H9 (cell line): ENCODE measurements around the gene DSTYK. TPM values are rescaled to one million over a fixed set of nuclear protein-coding genes. Genes with fewer than 3 reads are reported as not detected.
A peak's percentile ranks its signal among the peaks of the same experiment; 100 is the strongest.

Source experiments
- DNase-seq: peaks from one replicate; pipeline ENCODE4 v3.0.0-alpha.2; 2017
- H2AFZ ChIP-seq: one replicate; pipeline ENCODE4 v1.6.1; 2013; ENCODE audit warnings: mild to moderate bottlenecking, low read length, control low read depth, moderate library complexity
- H2AK5ac ChIP-seq: 2 replicates; pipeline ENCODE4 v1.6.1; 2013; ENCODE audit warnings: low read length, control low read depth, mixed read lengths; ENCODE audit not compliant: insufficient read length
- H2BK120ac ChIP-seq: one replicate; pipeline ENCODE4 v1.6.1; 2013; ENCODE audit warnings: low read depth, mild to moderate bottlenecking, low read length, control low read depth, inconsistent platforms; ENCODE audit not compliant: poor library complexity, severe bottlenecking
- H2BK12ac ChIP-seq: 2 replicates; pipeline ENCODE4 v1.6.1; 2013; ENCODE audit warnings: low read length, control low read depth, mixed read lengths, low read depth; ENCODE audit not compliant: insufficient read length
- H2BK15ac ChIP-seq: 2 replicates; pipeline ENCODE4 v1.6.1; 2013; ENCODE audit warnings: low read depth, low read length, control low read depth
- H2BK20ac ChIP-seq: one replicate; pipeline ENCODE4 v1.6.1; 2013; ENCODE audit warnings: low read depth, mild to moderate bottlenecking, low read length, control low read depth, inconsistent platforms; ENCODE audit not compliant: poor library complexity, severe bottlenecking
- H2BK5ac ChIP-seq: 2 replicates; pipeline ENCODE4 v1.6.1; 2013; ENCODE audit warnings: low read length, control low read depth, mixed read lengths; ENCODE audit not compliant: insufficient read length
- H3K14ac ChIP-seq: 2 replicates; pipeline ENCODE4 v1.6.1; 2013; ENCODE audit warnings: low read length, control low read depth; ENCODE audit not compliant: insufficient read depth
- H3K18ac ChIP-seq: 2 replicates; pipeline ENCODE4 v1.6.1; 2013; ENCODE audit warnings: low read depth, mild to moderate bottlenecking, mixed read lengths, low read length, control low read depth; ENCODE audit not compliant: insufficient read length
- H3K23ac ChIP-seq: 2 replicates; pipeline ENCODE4 v1.6.1; 2013; ENCODE audit warnings: low read length, control low read depth, mixed read lengths, low read depth; ENCODE audit not compliant: insufficient read length
- H3K23me2 ChIP-seq: 2 replicates; pipeline ENCODE4 v1.6.1; 2013; ENCODE audit warnings: low read depth, mild to moderate bottlenecking, mixed read lengths, low read length, control low read depth; ENCODE audit not compliant: insufficient read length, poor library complexity, severe bottlenecking
- H3K27ac ChIP-seq: 2 replicates; pipeline ENCODE4 v1.5.1; 2013; ENCODE audit warnings: low read length, control low read depth, mixed read lengths, low read depth; ENCODE audit not compliant: insufficient read length
- H3K27me3 ChIP-seq: 2 replicates; pipeline ENCODE4 v1.6.1; 2013; ENCODE audit warnings: low read length, control low read depth, inconsistent platforms; ENCODE audit not compliant: insufficient read depth
- H3K4ac ChIP-seq: 2 replicates; pipeline ENCODE4 v1.6.1; 2013; ENCODE audit warnings: low read depth, mild to moderate bottlenecking, control low read depth, inconsistent platforms, low read length, moderate library complexity
- H3K4me1 ChIP-seq: 2 replicates; pipeline ENCODE4 v1.6.1; 2013; ENCODE audit warnings: low read length, control low read depth, inconsistent platforms; ENCODE audit not compliant: insufficient read depth
- H3K4me2 ChIP-seq: 2 replicates; pipeline ENCODE4 v1.6.1; 2013; ENCODE audit warnings: low read length, control low read depth, mixed read lengths; ENCODE audit not compliant: insufficient read length, insufficient read depth
- H3K56ac ChIP-seq: 2 replicates; pipeline ENCODE4 v1.6.1; 2013; ENCODE audit warnings: low read depth, mild to moderate bottlenecking, mixed read lengths, low read length, control low read depth; ENCODE audit not compliant: insufficient read length
- H3K79me1 ChIP-seq: 2 replicates; pipeline ENCODE4 v1.6.1; 2013; ENCODE audit warnings: low read depth, mild to moderate bottlenecking, moderate library complexity, low read length, control low read depth, inconsistent platforms; ENCODE audit not compliant: insufficient read depth, poor library complexity, severe bottlenecking
- H3K79me2 ChIP-seq: 2 replicates; pipeline ENCODE4 v1.6.1; 2013; ENCODE audit warnings: low read length, control low read depth, inconsistent platforms; ENCODE audit not compliant: insufficient read depth
- H3K9ac ChIP-seq: 2 replicates; pipeline ENCODE4 v1.6.1; 2013; ENCODE audit warnings: low read length, control low read depth, mixed read lengths; ENCODE audit not compliant: insufficient read length; ENCODE audit errors: extremely low read depth
- H3K9me3 ChIP-seq: one replicate; pipeline ENCODE4 v1.6.1; 2013; ENCODE audit warnings: low read depth, low read length, inconsistent platforms; ENCODE audit not compliant: control insufficient read depth
- H3T11ph ChIP-seq: one replicate; pipeline ENCODE4 v1.6.1; 2013; ENCODE audit warnings: mild to moderate bottlenecking, low read length, control low read depth, inconsistent platforms
- H4K20me1 ChIP-seq: one replicate; pipeline ENCODE4 v1.6.1; 2013; ENCODE audit not compliant: control insufficient read depth, insufficient read length, insufficient read depth
- H4K5ac ChIP-seq: 2 replicates; pipeline ENCODE4 v1.6.1; 2013; ENCODE audit warnings: low read depth, mild to moderate bottlenecking, mixed read lengths, low read length, control low read depth; ENCODE audit not compliant: insufficient read length
- H4K8ac ChIP-seq: replicated peaks from 2 replicates; pipeline ENCODE4 v1.6.1; 2013; ENCODE audit warnings: low read length, control low read depth, mixed read lengths, low read depth; ENCODE audit not compliant: insufficient read length
- H4K91ac ChIP-seq: 2 replicates; pipeline ENCODE4 v1.6.1; 2013; ENCODE audit warnings: low read depth, mild to moderate bottlenecking, moderate library complexity, mixed read lengths, low read length, control low read depth; ENCODE audit not compliant: insufficient read length
- H3K27ac Mint-ChIP-seq, 3 experiments: 2 replicates in 2 of 3; 3 replicates in 1 of 3; pipeline ENCODE4 v1.8.0; 2020 to 2021; ENCODE audit warnings: mixed read lengths in 3 of 3, mild to moderate bottlenecking in 1 of 3, moderate library complexity in 1 of 3
- H3K27me3 Mint-ChIP-seq: 2 replicates; pipeline ENCODE4 v1.8.0; 2021; ENCODE audit warnings: low read depth, mild to moderate bottlenecking, moderate library complexity, mixed read lengths
- H3K36me3 Mint-ChIP-seq, 3 experiments: 2 replicates in 2 of 3; 3 replicates in 1 of 3; pipeline ENCODE4 v1.8.0; 2020 to 2021; ENCODE audit warnings: low read depth in 3 of 3, mixed read lengths in 3 of 3; ENCODE audit not compliant: insufficient read depth in 1 of 3
- H3K4me1 Mint-ChIP-seq, 2 experiments: 2 replicates each; pipeline ENCODE4 v1.8.0; 2020; ENCODE audit warnings: mixed read lengths in 2 of 2
- H3K4me3 Mint-ChIP-seq, 2 experiments: 2 replicates in 1 of 2; 3 replicates in 1 of 2; pipeline ENCODE4 v1.8.0; 2020 to 2021; ENCODE audit warnings: mild to moderate bottlenecking in 2 of 2, mixed read lengths in 2 of 2, moderate library complexity in 1 of 2
- H3K9me3 Mint-ChIP-seq, 2 experiments: 2 replicates in 1 of 2; 3 replicates in 1 of 2; pipeline ENCODE4 v1.8.0; 2020; ENCODE audit warnings: mild to moderate bottlenecking in 2 of 2, mixed read lengths in 2 of 2, moderate library complexity in 1 of 2
- CTCF ChIP-seq: fragments of 200-600 bp; sonication (generic); conservative IDR thresholded peaks from 3 replicates; pipeline ENCODE4 v1.8.0; 2021; ENCODE audit warnings: antibody characterized with exemption, mild to moderate bottlenecking
- WGBS: extraction: QIAGEN DNeasy Blood & Tissue Kit; methylation state at CpG from one replicate; pipeline ENCODE4 v1.1.7; 2013; ENCODE audit warnings: missing lambda C conversion rate, low lambda C conversion rate, mixed read lengths; ENCODE audit not compliant: insufficient read length; ENCODE audit errors: extremely low coverage; 5-methylcytosine and 5-hydroxymethylcytosine counted together
- total RNA-seq: library from RNA; stranded (reverse); gene quantifications from 2 replicates; pipeline ENCODE4 v1.2.1, GENCODE V29; 2021

The DSTYK gene
- total RNA-seq, 1 experiment from 2014 or later: 8.5 TPM

- H4K20me1 ChIP-seq: no peaks in the 10 kb centered on the region
- no peak overlapping the region for H4K8ac ChIP-seq
- Mint-ChIP-seq H3K36me3 (peaks cover 0 to 4% (median 4%) of the 10 kb centered on the region in 3 experiments; a peak in 3 of 7 replicates), H3K4me1 (peaks cover 18 to 35% of the 10 kb centered on the region in 2 experiments), H3K9me3 (no peaks in the 10 kb centered on the region), H3K4me3 (no peak overlapping the region), H3K27ac (peak overlapping the region in 1 of 3 experiments; percentile 30; a peak in 2 of 7 replicates), H3K27me3 (no peaks in the 10 kb centered on the region; the same call in 1 of the 2 replicates)
- H3K27ac ChIP-seq: no peak overlapping the region
- H3K9ac ChIP-seq: no peak overlapping the region
- no peak for TF ChIP-seq CTCF
- H3K79me1 ChIP-seq: no peaks in the 10 kb centered on the region
- H3K9me3 ChIP-seq: no peaks in the 10 kb centered on the region
- H3K18ac ChIP-seq: no peak overlapping the region
- no peaks in the 10 kb centered on the region for H3K79me2 ChIP-seq
- no peak overlapping the region for H2BK120ac ChIP-seq
- no peak overlapping the region for H2AFZ ChIP-seq
- H4K91ac ChIP-seq: no peak overlapping the region
- H3K4ac ChIP-seq: no peak overlapping the region
- no peaks in the 10 kb centered on the region for H3K4me1 ChIP-seq
- no peak overlapping the region for H2BK15ac ChIP-seq
- no peak overlapping the region for H2AK5ac ChIP-seq
- no peaks in the 10 kb centered on the region for H3K27me3 ChIP-seq
- no peak overlapping the region for H3K56ac ChIP-seq
- no peaks in the 10 kb centered on the region for H3K23me2 ChIP-seq
- no peak for DNase-seq
- H2BK12ac ChIP-seq: no peak overlapping the region
- H3K4me2 ChIP-seq: no peak overlapping the region
- H3K14ac ChIP-seq: no peak overlapping the region
- H2BK20ac ChIP-seq: no peak overlapping the region
- H2BK5ac ChIP-seq: no peak overlapping the region
- H3K23ac ChIP-seq: no peak overlapping the region
- no peak overlapping the region for H4K5ac ChIP-seq
- no CpG with 5 or more reads among the region's 9 CpGs for WGBS
- no peak overlapping the region for H3T11ph ChIP-seq
These were observed 35.8 kb upstream of the DSTYK start for GRCh38 chr1:205247130-205247921.
